Measurements from ENCODE around the gene TMPRSS9.

DNA sequence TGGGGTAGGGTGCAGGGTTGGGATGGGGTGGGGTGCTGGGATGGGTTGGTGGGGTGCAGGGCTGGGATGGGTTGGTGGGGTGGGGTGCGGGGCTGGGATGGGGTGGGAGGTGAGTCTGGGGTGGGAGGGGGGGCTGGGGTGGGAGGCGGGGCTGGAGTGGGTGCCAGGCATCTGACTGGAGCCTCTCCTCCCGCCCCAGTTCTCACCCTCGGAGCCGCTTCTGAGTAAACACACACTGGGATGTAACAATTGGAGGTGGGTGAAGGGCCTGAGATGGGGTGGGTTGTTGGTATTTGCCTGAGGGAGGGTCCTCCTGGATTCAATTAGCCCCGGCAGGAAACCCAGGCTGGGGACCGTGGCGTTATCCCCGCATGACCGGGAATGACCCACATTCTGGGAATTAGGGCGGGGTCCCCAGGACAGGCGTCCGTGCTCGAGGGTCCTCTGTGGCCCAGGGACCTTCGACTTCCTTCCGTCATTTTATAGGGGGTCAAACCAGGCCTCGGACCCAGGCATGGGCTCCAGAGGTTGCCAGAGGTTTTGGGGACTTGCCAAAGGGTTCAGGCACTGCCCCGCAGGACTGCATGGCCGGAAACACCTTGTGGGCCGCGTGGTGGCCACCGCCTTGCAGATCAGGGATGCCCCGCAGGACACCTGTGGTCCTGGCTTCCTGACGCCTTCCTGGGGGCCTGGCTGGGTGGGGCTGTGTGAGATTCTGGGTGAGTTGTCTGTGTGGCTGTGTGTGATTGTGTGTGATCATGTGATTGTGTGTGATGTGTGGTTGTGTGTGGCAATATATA, 1.4 kb downstream of the TMPRSS9 start:
- TF ChIP-seq, protein P1, sequence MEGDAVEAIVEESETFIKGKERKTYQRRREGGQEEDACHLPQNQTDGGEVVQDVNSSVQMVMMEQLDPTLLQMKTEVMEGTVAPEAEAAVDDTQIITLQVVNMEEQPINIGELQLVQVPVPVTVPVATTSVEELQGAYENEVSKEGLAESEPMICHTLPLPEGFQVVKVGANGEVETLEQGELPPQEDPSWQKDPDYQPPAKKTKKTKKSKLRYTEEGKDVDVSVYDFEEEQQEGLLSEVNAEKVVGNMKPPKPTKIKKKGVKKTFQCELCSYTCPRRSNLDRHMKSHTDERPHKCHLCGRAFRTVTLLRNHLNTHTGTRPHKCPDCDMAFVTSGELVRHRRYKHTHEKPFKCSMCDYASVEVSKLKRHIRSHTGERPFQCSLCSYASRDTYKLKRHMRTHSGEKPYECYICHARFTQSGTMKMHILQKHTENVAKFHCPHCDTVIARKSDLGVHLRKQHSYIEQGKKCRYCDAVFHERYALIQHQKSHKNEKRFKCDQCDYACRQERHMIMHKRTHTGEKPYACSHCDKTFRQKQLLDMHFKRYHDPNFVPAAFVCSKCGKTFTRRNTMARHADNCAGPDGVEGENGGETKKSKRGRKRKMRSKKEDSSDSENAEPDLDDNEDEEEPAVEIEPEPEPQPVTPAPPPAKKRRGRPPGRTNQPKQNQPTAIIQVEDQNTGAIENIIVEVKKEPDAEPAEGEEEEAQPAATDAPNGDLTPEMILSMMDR (IDR thresholded peaks at IDR 0.05) = no peak
- no peak for TF ChIP-seq POLR2A (IDR thresholded peaks at IDR 0.05)
